CD14-positive monocyte (primary cell): ENCODE measurements around the gene ZCCHC2. TPM values are rescaled to one million over a fixed set of nuclear protein-coding genes. Genes with fewer than 3 reads are reported as not detected.

Experiments
- DNase-seq, 3 donors: peaks; one replicate each; pipeline ENCODE4 v3.0.0-alpha.2; 2011 to 2022
- H2AFZ ChIP-seq: 2 replicates; pipeline ENCODE4 v1.6.0; 2012; ENCODE audit warnings: mild to moderate bottlenecking, low read depth, low read length, inconsistent platforms; ENCODE audit not compliant: insufficient read depth, poor library complexity, severe bottlenecking
- H3K27ac ChIP-seq, 2 donors: 1 replicate in 1 of 2; 2 replicates in 1 of 2; pipeline ENCODE4 v1.5.1; 2012 to 2013; ENCODE audit warnings: low read length in 2 of 2, control low read depth in 1 of 2, inconsistent platforms in 1 of 2, low read depth in 1 of 2, mild to moderate bottlenecking in 1 of 2
- H3K27me3 ChIP-seq, 2 donors: one replicate each; pipeline versions ENCODE4 v1.6.0 to v1.6.1; 2011 to 2013; ENCODE audit warnings: low read length in 2 of 2; ENCODE audit not compliant: control insufficient read depth in 2 of 2, insufficient read depth in 2 of 2
- H3K36me3 ChIP-seq, 2 donors: replicated peaks in 1 of 2; 1 replicate in 1 of 2; 2 replicates in 1 of 2; pipeline versions ENCODE4 v1.5.1 to v1.6.1; 2012 to 2013; ENCODE audit warnings: low read length in 2 of 2, control low read depth in 1 of 2, inconsistent platforms in 1 of 2, mild to moderate bottlenecking in 1 of 2; ENCODE audit not compliant: insufficient read depth in 2 of 2, control insufficient read depth in 1 of 2
- H3K4me1 ChIP-seq, 2 donors: 1 replicate in 1 of 2; 2 replicates in 1 of 2; pipeline versions ENCODE4 v1.5.1 to v1.6.1; 2012 to 2013; ENCODE audit warnings: low read length in 2 of 2, control low read depth in 1 of 2, inconsistent platforms in 1 of 2, mild to moderate bottlenecking in 1 of 2, moderate library complexity in 1 of 2; ENCODE audit not compliant: insufficient read depth in 2 of 2, control insufficient read depth in 1 of 2
- H3K4me2 ChIP-seq: replicated peaks from 2 replicates; pipeline ENCODE3; 2012; ENCODE audit warnings: low read length, moderate library complexity, mild to moderate bottlenecking; ENCODE audit not compliant: poor library complexity, severe bottlenecking; ENCODE audit errors: extremely low read depth
- H3K4me3 ChIP-seq, 3 experiments: fragments of 200-600 bp in 1 of 3; sonication (generic) in 1 of 3; replicated peaks in 1 of 3; 1 replicate in 2 of 3; 2 replicates in 1 of 3; pipeline ENCODE4 v1.5.1; 2011 to 2013; ENCODE audit warnings: low read length in 3 of 3, mild to moderate bottlenecking in 3 of 3, control low read depth in 2 of 3, low read depth in 2 of 3, inconsistent platforms in 1 of 3, moderate library complexity in 1 of 3
- H3K79me2 ChIP-seq: 2 replicates; pipeline ENCODE4 v1.6.0; 2012; ENCODE audit warnings: mild to moderate bottlenecking, control low read depth, inconsistent platforms, low read length, moderate library complexity; ENCODE audit not compliant: insufficient read depth
- H3K9ac ChIP-seq: 2 replicates; pipeline ENCODE4 v1.6.0; 2017; ENCODE audit warnings: low read length, mild to moderate bottlenecking; ENCODE audit not compliant: insufficient read depth, poor library complexity, severe bottlenecking
- H3K9me3 ChIP-seq, 2 donors: replicated peaks in 1 of 2; 1 replicate in 1 of 2; 2 replicates in 1 of 2; pipeline versions ENCODE4 v1.5.1 to v1.6.1; 2012 to 2013; ENCODE audit warnings: low read length in 2 of 2, control low read depth in 1 of 2; ENCODE audit not compliant: control insufficient read depth in 1 of 2, insufficient read depth in 1 of 2
- H4K20me1 ChIP-seq: 2 replicates; pipeline ENCODE4 v1.6.0; 2012; ENCODE audit warnings: mild to moderate bottlenecking, low read length, control low read depth, moderate library complexity; ENCODE audit not compliant: insufficient read depth
- H3K27ac Mint-ChIP-seq, 7 donors: one replicate each; pipeline ENCODE4 v1.8.0; 2020; ENCODE audit warnings: mild to moderate bottlenecking in 7 of 7, mixed read lengths in 7 of 7, moderate library complexity in 6 of 7, inconsistent platforms in 2 of 7
- H3K27me3 Mint-ChIP-seq, 3 donors: one replicate each; pipeline ENCODE4 v1.8.0; 2021 to 2022; ENCODE audit warnings: low read depth in 3 of 3, mild to moderate bottlenecking in 3 of 3, mixed read lengths in 3 of 3, moderate library complexity in 3 of 3, inconsistent platforms in 1 of 3
- H3K36me3 Mint-ChIP-seq, 2 donors: one replicate each; pipeline ENCODE4 v1.8.0; 2020; ENCODE audit warnings: mixed read lengths in 2 of 2, inconsistent platforms in 1 of 2, mild to moderate bottlenecking in 1 of 2
- H3K4me1 Mint-ChIP-seq: one replicate; pipeline ENCODE4 v1.8.0; 2020; ENCODE audit warnings: mild to moderate bottlenecking, mixed read lengths
- H3K4me3 Mint-ChIP-seq, 2 donors: one replicate each; pipeline ENCODE4 v1.8.0; 2020; ENCODE audit warnings: mild to moderate bottlenecking in 2 of 2, mixed read lengths in 2 of 2, moderate library complexity in 1 of 2
- H3K9me3 Mint-ChIP-seq, 7 donors: one replicate each; pipeline ENCODE4 v1.8.0; 2020 to 2022; ENCODE audit warnings: mixed read lengths in 7 of 7, mild to moderate bottlenecking in 6 of 7, moderate library complexity in 6 of 7, inconsistent platforms in 2 of 7
- CTCF ChIP-seq: fragments of 200-600 bp; IDR thresholded peaks from one replicate; pipeline ENCODE4 v1.8.0; 2022; ENCODE audit warnings: antibody characterized with exemption, mild to moderate bottlenecking
- WGBS: methylation state at CpG from one replicate; pipeline ENCODE4 v1.1.5; 2013; ENCODE audit warnings: missing lambda C conversion rate; ENCODE audit not compliant: insufficient coverage; 5-methylcytosine and 5-hydroxymethylcytosine counted together
- intact Hi-C, 2 donors: fragments of 100-400 bp; cut with micrococcal nuclease; formaldehyde crosslinking; loops; one replicate each; pipeline versions ENCODE4 v1.15.0 to v1.15.1; 2023
- polyA plus RNA-seq, 3 donors: library from polyadenylated mRNA; depleted of rRNA in 1 of 3; unstranded in 2 of 3; stranded (reverse) in 1 of 3; fragments of 300-500 nt in 2 of 3; fragments of >200 nt in 1 of 3; fragmentation: Illumina TruSeq in 2 of 3; gene quantifications; 1 replicate in 2 of 3; 2 replicates in 1 of 3; pipeline ENCODE4 v1.2.3, GENCODE V29; 2012 to 2021

The ZCCHC2 gene
- polyA plus RNA-seq, 3 donors, result 0.59 to 24.9 (median 0.71) TPM

- H3K4me3 Mint-ChIP-seq, result peak overlapping the region; percentile 31 to 82
- Histone ChIP-seq H3K4me2 (peak overlapping the region; percentile 69), H3K27me3 (no peaks in the 10 kb centered on the region), H3K27ac (peak overlapping the region in 1 of 2 donors; percentile 26), H3K79me2 (no peaks in the 10 kb centered on the region), H3K4me1 (peaks cover 22% of the 10 kb centered on the region in 2 donors), H3K4me3 (peak overlapping the region in 1 of 3 experiments; percentile 67), H3K36me3 (no peaks in the 10 kb centered on the region), H3K9ac (peak overlapping the region; percentile 26), H3K9me3 (peaks cover 0 to 6% of the 10 kb centered on the region in 2 donors), H2AFZ (peak overlapping the region; percentile 64), H4K20me1 (no peaks in the 10 kb centered on the region)
- no peak for TF ChIP-seq CTCF
- H3K9me3 Mint-ChIP-seq, result peaks cover 3 to 12% (median 5%) of the 10 kb centered on the region in 7 donors
- 83% methylated on average over 4 of the region's 7 CpGs for WGBS
- peaks cover 0 to 1% (median 0%) of the 10 kb centered on the region in 3 donors for H3K27me3 Mint-ChIP-seq
- H3K36me3 Mint-ChIP-seq, result peaks cover 0 to 8% of the 10 kb centered on the region in 2 donors
- peaks cover 22% of the 10 kb centered on the region for H3K4me1 Mint-ChIP-seq
- H3K27ac Mint-ChIP-seq, result peak overlapping the region in 4 of 7 donors; percentile 37 to 77 (median 64)
- intact Hi-C loops, result no loop called here
- DNase-seq, result no peak
Observed at GRCh38 chr18:62498616-62499262, 24.1 kb upstream of the ZCCHC2 start.

- Histone ChIP-seq H3K27ac (peak overlapping the region in 1 of 2 donors; percentile 26), H4K20me1 (no peaks in the 10 kb centered on the region), H3K27me3 (no peaks in the 10 kb centered on the region), H3K36me3 (no peaks in the 10 kb centered on the region), H3K9ac (peak overlapping the region; percentile 26), H3K4me2 (peak overlapping the region; percentile 69), H2AFZ (peak overlapping the region; percentile 64), H3K4me1 (peaks cover 22% of the 10 kb centered on the region in 2 donors), H3K4me3 (peak overlapping the region in 1 of 3 experiments; percentile 67), H3K9me3 (peaks cover 0 to 8% of the 10 kb centered on the region in 2 donors), H3K79me2 (no peaks in the 10 kb centered on the region)
- peaks cover 22% of the 10 kb centered on the region for H3K4me1 Mint-ChIP-seq
- 53% methylated on average over 9 of the region's 10 CpGs for WGBS
- intact Hi-C loops, result no loop called here
- H3K9me3 Mint-ChIP-seq, result peaks cover 3 to 16% (median 8%) of the 10 kb centered on the region in 7 donors
- H3K27me3 Mint-ChIP-seq, result peaks cover 0 to 1% (median 0%) of the 10 kb centered on the region in 3 donors
- H3K36me3 Mint-ChIP-seq, result peaks cover 0 to 8% of the 10 kb centered on the region in 2 donors
- H3K27ac Mint-ChIP-seq, result peak overlapping the region; percentile 6 to 91 (median 69)
- H3K4me3 Mint-ChIP-seq, result peak overlapping the region; percentile 31 to 82
- peak; percentile 42 to 49 (median 47) for DNase-seq
- no peak for TF ChIP-seq CTCF
Observed at GRCh38 chr18:62499263-62499650, 23.6 kb upstream of the ZCCHC2 start.
